Activated T-helper 1 cell treated with anti-CD3 and anti-CD28 coated beads, Interleukin-2, amount 50 U/mL, for 16 hours (primary cell): ENCODE measurements around the gene MATN4.
"Not testable (repeated sequence)": the region's sequence is repeated elsewhere in the genome, so short reads cannot be mapped to it uniquely, and the experiment has no call there.

Experiments used
- DNase-seq, 2 donors: peaks; one replicate each; pipeline ENCODE4 v3.0.0-alpha.2; 2020; ENCODE audit warnings: low read depth in 1 of 2, low spot score in 1 of 2

The MATN4 gene, protein sequence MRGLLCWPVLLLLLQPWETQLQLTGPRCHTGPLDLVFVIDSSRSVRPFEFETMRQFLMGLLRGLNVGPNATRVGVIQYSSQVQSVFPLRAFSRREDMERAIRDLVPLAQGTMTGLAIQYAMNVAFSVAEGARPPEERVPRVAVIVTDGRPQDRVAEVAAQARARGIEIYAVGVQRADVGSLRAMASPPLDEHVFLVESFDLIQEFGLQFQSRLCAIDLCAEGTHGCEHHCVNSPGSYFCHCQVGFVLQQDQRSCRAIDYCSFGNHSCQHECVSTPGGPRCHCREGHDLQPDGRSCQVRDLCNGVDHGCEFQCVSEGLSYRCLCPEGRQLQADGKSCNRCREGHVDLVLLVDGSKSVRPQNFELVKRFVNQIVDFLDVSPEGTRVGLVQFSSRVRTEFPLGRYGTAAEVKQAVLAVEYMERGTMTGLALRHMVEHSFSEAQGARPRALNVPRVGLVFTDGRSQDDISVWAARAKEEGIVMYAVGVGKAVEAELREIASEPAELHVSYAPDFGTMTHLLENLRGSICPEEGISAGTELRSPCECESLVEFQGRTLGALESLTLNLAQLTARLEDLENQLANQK

GRCh38 chr20:45308117-45308778, at the start of gene MATN4:
Gene MATN4 (minus strand): TSS chr20:45308299. CDS start chr20:45305582, 2,717 bp downstream.
- DNase-seq = no peak

GRCh38 chr20:45355209-45356084, 47.3 kb upstream of the MATN4 start:
- DNase-seq = no peak

GRCh38 chr20:45354423-45355208, 46.5 kb upstream of the MATN4 start:
- no peak for DNase-seq

- DNase-seq = no peak
Observed at GRCh38 chr20:45353746-45354145, 45.6 kb upstream of the MATN4 start.

- no peak for DNase-seq
Observed at GRCh38 chr20:45352729-45353128, 44.6 kb upstream of the MATN4 start.

- DNase-seq = not testable (repeated sequence)
Observed at GRCh38 chr20:45350795-45351194, 42.7 kb upstream of the MATN4 start.

GRCh38 chr20:45350217-45350616, 42.1 kb upstream of the MATN4 start:
- no peak for DNase-seq

DNA sequence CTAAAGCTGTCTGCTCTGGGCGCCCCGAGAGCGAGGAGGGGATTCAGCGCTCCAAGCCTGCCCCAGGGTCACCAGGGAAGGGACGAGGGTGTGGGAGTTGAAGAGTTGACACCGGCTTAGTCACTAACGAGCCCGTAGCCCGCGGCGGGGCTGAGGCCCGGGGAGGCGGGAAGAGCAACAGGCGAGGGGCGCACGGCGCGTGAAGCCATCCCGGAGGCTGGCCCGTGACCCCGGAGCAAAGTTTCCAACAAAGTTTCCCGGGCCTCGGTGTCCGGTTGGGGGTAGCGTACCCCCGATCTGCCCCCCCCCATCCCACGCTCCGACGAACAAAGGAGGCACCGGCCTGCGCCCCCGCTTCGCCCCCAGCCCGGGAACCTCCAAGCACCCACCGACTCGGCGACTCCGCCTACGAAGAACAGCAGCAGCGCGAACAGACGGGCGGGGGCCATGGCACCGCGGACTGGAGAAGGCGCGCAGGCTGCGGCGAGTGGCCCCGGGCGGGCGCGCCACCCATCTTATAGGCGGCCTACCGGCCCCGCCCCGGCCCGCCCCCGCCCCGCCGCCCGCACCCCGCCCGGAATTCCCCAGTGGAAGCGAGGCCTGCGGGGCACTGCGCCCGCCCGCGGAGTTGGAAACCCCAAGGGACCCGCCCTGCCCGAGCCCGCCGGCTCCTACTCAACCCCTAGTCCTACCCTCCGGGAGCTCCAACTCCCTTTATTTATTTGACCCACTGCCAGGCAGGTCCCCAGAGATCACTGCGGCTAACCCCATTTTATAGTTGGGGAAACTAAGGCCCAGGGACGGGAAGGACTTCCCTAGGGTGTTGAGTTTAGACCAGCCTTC, 40.1 kb upstream of the MATN4 start, which contains the start of gene SDC4:
Gene SDC4, minus strand, starts transcription at position 489 of the 843 bp plus-strand sequence. Its CDS starts 40 bp downstream, at position 449.
- peak; percentile 12 to 51 for DNase-seq

GRCh38 chr20:45347297-45347935, 39.3 kb upstream of the MATN4 start:
- no peak for DNase-seq

GRCh38 chr20:45346851-45347250, 38.8 kb upstream of the MATN4 start:
- no peak for DNase-seq

DNA sequence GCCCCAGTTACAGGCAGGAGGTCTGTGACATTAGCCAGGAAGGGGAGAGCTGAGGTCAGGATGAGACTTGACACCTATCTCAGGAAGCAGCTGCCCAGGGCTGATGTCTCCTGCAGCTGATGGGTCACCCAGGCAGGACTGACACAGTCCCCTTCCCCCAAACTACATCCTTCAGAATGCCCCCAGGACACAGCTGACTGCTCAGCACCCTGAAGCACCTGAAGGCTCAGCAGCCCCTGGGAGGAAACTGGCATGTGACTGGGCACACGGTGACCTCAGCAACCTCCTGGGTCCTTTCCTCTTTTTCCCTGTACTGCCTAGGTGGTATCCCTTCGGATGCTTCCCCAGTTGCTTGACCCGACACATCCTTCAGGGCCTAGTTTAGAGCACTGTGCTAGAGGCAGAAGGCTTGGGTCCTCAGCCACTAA, 38.2 kb upstream of the MATN4 start:
- DNase-seq = no peak

GRCh38 chr20:45345104-45345936, 37.2 kb upstream of the MATN4 start:
- no peak for DNase-seq

DNA sequence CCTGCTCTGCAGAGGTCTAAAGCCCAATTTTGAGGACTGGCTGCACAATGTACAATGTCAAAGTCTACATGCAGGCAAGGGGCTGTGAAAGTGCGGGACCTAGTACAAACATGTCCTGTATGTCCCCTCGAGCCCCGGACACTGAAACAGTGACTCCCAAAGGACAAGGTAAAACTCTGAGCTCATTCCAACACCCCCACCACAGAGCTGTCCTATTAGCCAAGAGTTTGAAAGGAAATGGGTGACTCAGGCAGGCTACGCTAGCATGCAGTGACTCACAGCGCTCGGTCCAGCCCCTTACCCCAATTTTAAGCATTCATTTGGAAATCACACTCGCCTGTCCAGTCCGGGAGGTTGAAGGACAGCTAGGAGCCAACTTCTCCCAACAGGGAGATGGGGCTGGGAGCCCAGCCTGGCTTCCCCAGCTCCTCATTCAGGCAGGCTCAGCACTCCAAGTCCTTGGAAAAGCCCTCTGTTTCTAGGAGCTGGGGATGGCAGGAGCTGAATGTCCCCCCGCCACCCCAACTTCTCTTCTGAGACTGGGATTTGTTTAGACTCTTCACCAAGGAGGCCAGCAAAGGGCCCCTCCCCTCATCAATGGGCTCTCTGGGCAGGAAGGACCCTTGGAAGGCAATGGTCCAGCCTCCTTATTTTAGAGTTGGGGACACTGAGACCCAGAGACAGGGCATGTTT, 36.2 kb upstream of the MATN4 start:
- no peak for DNase-seq

GRCh38 chr20:45343532-45344167, 35.6 kb upstream of the MATN4 start:
- no peak for DNase-seq

DNA sequence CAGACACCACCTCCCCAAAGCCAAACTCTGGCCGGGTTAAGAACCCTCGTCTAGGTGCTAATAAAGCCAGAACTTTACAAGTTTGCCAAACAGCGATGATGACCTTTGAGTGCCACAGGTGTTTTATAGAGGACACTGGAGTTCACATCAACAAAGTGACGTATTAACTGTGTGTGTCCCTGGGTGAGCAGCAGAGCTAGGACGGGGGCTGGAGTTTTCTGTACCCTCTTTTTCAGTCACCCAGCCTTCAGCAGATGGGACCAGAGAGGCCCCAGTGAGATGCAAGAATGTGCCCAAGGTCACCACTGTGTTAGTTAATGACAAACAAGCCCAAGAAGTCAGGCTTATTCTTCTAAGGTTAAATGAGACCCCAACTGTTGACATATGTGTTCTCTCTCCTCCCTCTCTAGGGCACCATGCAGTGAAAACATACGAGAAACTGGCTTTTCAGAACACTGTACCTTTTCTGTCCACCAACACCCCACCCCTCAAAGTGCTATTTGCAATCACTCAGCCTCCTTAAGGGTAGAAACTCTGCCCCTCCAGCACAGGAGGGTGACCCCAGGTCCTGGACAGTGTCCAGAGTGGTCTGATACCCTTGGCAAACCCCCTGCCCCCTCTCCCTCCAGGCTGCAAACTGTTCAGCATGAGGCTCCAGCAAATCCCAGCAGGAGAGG, 34.9 kb upstream of the MATN4 start:
- DNase-seq = no peak
